ENCODE measurements around the gene METTL25.

- TF ChIP-seq CTCF (IDR thresholded peaks at IDR 0.05) (no peak), POLR2A (IDR thresholded peaks at IDR 0.05) (no peak), POLR2AphosphoS5 (IDR thresholded peaks at IDR 0.05) (no peak)
Observed at GRCh38 chr12:82407481-82407880, 49.2 kb downstream of the METTL25 start.
